Mucosa of stomach (tissue), 1 donor: Measurements from ENCODE around the gene NRARP.

ENCODE experiments used
- H3K27me3 ChIP-seq: one replicate; pipeline ENCODE4 v1.7.0; 2013; ENCODE audit warnings: mild to moderate bottlenecking, low read length; ENCODE audit not compliant: control insufficient read depth, insufficient read depth
- H3K36me3 ChIP-seq: one replicate; pipeline ENCODE4 v1.7.0; 2013; ENCODE audit warnings: low read length; ENCODE audit not compliant: control insufficient read depth, insufficient read depth
- H3K4me1 ChIP-seq: one replicate; pipeline ENCODE4 v1.7.0; 2013; ENCODE audit warnings: mild to moderate bottlenecking, low read length; ENCODE audit not compliant: control insufficient read depth, insufficient read depth
- H3K4me3 ChIP-seq: one replicate; pipeline ENCODE4 v1.7.0; 2013; ENCODE audit warnings: low read length
- H3K9ac ChIP-seq: one replicate; pipeline ENCODE4 v1.7.0; 2013; ENCODE audit warnings: mild to moderate bottlenecking, low read length, moderate library complexity
- H3K9me3 ChIP-seq: one replicate; pipeline ENCODE4 v1.7.0; 2013; ENCODE audit warnings: mild to moderate bottlenecking, low read length, moderate library complexity; ENCODE audit not compliant: control insufficient read depth
- donor health status: Pancreatic carcinoma.

The NRARP gene

DNA sequence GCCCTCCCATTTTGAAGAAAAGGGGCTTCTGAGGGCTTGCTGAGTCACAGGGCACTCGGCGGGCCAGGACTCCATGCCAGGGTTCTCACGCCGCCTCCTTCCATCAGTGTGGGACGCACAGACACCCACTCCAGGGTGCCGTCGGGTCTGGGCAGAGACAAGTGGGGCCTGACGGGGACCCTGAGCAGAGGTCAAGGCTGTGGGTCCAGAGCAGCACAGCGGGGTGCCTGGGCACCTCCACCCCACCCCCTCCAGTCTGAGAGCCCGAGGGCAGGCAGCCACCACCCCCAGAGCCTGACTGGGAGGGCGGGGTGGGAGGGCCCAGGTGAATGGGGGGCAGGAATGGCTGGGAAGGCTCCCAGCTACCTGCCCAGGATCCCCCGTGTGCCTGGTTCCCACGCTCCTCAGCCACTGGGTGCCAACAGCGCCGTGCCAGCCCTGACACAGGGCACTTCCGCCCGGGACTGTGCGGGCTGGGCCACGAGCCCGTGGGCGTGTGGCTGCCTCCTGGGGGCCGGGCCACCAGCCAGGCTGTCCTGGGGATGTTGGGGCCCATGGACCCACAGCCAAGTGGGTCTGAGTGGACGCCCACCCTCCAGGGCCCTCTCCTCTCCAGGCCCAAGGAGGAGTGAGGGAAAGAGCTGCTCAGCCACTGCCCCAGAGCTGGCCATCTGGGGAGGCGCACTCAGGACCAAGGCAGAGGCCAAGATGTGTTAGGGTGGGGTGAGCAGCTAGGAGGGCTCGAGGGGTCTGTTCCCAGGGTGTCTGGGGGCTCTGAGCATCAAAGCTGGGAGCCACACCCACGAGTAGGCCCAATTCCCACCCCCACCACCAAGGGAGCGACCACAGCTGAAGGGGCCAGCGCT is 10.1 kb upstream of the NRARP start:
- Histone ChIP-seq H3K4me3 (no peak overlapping the region), H3K9ac (peak overlapping the region; percentile 58), H3K4me1 (peaks cover 38% of the 10 kb centered on the region), H3K36me3 (no peaks in the 10 kb centered on the region), H3K27me3 (peaks cover 28% of the 10 kb centered on the region), H3K9me3 (no peaks in the 10 kb centered on the region)

DNA sequence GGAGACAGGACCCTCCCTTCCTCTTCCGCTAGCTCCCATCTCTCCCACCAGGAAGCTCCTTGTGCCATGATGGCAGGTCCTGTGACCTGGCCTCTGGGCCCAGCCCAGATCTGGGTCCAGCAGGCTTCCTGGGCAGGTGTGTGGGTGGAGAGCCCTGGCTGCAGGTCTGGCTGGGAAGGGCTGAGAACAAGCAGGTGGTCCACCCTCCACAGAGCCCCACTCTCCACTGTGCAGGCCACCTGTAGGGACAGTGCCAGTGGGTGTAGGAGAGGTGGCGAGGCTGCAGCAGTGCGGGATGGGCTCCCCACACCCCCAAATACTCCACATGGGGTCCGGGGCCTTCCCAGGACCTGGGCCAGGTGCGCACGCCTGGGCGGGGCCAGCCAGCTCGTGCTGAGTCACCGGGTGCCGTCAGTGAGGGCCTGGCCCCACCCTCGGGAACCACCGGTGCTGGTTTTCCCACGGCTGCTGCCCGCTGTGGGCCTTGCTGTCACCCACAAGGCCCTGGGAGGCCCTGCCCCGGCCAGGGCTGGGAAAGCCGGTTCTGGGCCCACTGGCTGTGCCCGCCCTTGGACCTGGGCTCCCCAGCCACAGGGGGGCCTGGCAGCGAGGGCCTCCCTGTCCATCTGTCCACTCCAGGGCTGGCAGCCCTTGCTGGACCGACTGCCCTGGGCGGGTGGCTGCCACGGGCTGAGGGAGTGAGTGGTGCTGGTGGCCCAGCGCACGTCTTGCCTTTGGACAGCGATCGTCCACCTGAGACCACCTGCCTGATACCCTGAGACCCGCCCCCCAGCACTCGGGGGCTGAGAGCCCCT is 9.3 kb upstream of the NRARP start:
- Histone ChIP-seq H3K9ac (peak overlapping the region; percentile 58), H3K4me3 (no peak overlapping the region), H3K27me3 (peaks cover 28% of the 10 kb centered on the region)

DNA sequence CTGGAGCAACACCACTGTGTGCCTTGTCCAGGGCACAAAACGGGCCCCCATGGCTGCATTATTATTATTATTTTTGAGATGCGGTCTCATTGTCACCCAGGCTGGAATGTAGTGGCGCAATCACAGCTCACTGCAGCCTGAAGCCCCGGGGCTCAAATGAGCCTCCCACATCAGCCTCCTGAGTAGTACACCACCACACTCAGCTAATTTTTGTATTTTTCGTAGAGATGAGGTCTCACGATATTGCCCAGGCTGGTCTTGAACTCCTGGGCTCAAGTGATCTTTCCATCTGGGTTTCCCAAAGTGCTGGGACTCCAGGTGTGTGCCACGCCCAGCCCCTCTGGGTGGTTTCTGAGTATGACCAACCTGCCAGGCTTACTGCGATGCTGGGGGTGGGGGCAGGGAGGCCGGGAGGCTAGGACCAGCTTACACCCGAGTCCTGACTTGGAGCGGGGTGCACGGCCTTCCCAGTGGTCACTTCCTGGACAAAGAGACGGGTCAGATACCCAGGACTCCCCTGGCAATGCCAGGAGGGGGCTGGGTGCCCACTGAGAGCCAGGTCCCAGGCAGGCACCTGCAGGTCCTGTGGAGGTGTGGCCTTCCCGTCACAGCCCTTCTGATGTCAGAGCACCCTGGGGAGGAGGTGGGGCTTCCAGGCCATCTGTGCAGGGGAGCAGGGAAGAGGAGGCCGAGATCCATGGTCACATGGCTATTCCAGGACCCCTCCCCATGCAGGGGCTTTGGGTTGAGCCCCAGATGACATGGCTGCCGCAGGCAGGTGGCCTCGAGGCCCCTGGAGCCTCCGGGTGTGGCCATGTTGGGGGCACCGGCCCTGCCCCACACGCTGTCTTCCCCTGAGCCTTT is 8.3 kb upstream of the NRARP start:
- no peaks in the 10 kb centered on the region for H3K36me3 ChIP-seq
- no peak overlapping the region for H3K4me3 ChIP-seq
- H3K27me3 ChIP-seq: peaks cover 31% of the 10 kb centered on the region
- peak overlapping the region; percentile 58 for H3K9ac ChIP-seq
- peaks cover 51% of the 10 kb centered on the region for H3K4me1 ChIP-seq
- H3K9me3 ChIP-seq: no peaks in the 10 kb centered on the region

More for the DNA sequence above, 9.3 kb upstream of the NRARP start:
- Histone ChIP-seq H3K9me3 (no peaks in the 10 kb centered on the region), H3K36me3 (no peaks in the 10 kb centered on the region), H3K4me1 (peaks cover 44% of the 10 kb centered on the region)

DNA sequence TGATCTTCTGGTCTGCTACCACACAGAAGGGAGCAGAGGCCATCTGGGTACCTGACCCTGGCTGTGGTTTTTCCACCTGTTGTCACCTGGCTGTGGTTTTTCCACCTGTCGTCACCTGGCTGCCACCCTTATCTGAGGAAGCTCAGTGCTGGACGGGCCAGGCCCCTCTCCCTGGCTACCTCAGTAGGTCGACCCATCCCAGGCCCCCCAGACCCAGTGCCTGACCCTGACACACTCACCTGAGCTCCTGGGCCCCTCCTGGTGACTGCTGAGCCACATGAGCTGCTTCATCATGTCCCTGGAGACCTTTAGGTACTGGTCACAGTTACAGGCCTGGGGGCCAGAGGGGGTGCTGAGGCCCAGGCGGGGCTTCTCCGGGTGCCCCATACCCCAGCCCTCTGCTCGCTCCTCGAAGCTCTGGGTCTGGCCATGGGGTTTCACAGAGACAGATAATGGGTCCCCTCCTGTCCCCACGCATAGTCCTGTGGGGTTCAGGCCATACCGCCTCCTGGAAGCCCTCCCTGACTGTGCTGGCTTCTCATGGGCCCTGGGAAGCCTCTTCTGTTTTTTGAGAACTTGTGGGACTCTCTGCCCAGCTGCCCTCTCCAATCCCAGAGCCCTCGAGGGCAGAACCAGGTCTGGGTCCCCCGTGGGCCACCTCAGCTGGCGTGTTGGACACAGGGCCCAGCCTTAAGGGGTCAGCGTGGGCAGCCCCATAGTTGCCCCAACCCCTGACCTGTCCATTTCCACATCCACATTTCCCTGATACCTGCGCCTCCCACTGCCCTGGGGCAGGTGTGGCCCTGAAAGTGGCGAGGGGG is 7.5 kb upstream of the NRARP start:
- Histone ChIP-seq H3K9ac (no peak overlapping the region), H3K9me3 (no peaks in the 10 kb centered on the region), H3K27me3 (peaks cover 27% of the 10 kb centered on the region), H3K36me3 (no peaks in the 10 kb centered on the region), H3K4me1 (peaks cover 59% of the 10 kb centered on the region), H3K4me3 (no peak overlapping the region)

DNA sequence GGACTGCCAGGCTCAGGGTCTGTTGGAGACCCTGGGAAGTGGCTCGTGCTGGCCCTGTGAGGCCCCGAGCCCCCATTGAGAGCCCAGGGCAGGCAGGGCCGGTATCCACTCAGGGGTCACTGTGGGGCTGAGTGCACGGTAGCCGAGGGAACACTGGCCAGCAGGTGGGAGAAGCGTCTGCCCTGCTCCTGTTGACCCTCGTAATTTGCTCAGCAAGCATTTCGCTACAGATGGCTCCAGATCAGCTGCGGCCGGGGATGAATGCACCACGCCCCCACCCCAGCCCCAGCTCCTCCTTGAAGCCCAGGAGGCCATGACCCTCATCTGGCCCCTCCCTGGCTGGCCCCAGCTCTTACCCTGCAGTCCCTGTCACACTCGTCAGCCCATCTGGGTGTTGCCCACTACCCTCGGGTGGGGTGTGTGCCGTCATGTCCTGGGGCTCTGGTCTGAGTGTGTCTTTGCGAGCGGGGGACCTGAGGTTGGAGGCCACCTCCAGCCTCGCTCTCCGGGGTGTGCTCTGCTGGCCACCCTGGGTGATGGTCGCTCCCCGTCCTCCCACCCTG is 6.1 kb upstream of the NRARP start:
- Histone ChIP-seq H3K27me3 (peaks cover 33% of the 10 kb centered on the region), H3K9ac (no peak overlapping the region), H3K4me1 (peaks cover 59% of the 10 kb centered on the region), H3K9me3 (no peaks in the 10 kb centered on the region), H3K36me3 (no peaks in the 10 kb centered on the region), H3K4me3 (no peak overlapping the region)

DNA sequence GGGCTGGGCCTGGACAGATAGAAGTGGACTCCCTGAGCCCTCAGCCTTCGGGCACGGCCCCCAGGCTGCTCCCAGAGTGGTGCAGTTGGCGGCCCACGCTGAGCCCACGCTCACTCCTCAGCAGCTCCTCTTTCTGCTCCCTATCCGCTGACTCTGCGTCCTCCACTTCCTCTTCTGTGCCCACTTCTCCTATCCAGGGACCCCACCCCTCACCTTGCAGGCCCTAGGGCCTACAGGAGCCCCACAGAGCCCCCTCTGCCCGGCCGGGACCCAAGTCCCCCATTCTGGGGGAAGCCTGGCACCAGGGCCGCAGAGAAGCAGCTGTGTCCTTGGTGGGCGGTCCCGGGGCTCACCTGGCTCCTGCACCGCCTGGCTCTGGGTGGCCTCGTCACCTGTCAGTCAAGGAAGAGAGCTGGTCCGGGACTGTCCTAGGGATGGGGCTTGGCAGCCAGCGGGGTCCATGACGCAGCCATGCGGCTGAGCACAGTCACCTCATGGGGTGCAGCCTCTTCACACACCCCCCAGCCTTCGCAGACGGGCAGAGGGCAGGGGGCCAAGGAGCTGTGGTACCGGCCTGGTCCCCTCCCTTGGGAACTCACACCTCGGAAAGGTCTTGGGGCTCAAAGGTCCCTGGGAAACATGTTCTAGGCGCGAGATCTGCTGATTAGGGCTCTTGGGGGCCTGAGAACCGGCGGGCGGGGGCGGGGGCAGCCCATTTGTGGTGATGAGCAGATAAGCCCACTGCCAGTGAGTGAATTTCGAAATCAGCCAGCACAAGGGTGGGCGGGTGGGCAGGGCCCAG is 5.4 kb upstream of the NRARP start:
- H3K27me3 ChIP-seq: peaks cover 37% of the 10 kb centered on the region
- peaks cover 62% of the 10 kb centered on the region for H3K4me1 ChIP-seq
- H3K4me3 ChIP-seq: no peak overlapping the region
- H3K9me3 ChIP-seq: no peaks in the 10 kb centered on the region
- no peak overlapping the region for H3K9ac ChIP-seq
- no peaks in the 10 kb centered on the region for H3K36me3 ChIP-seq

DNA sequence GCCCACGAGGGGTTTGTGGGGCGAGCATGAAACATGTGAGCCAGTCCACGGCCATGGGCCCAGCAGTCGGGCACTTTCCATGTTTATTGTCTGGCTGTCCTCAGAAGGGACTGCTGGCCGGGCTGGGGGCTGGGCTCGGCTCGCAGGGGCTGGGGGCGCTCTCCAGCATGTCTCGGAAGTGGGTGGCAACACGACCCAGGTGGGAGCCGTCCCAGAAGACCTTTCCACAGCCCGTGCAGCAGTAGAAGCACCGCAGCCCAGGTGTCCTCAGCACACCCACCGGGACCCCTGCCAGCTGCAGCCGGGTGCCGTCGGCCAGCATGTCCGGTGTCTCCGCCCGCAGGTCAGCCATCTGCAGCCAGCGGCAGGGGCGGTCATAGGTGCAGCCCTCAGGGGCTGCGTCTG is 4.8 kb upstream of the NRARP start:
- Histone ChIP-seq H3K27me3 (peaks cover 37% of the 10 kb centered on the region), H3K9ac (no peak overlapping the region), H3K36me3 (no peaks in the 10 kb centered on the region), H3K9me3 (no peaks in the 10 kb centered on the region), H3K4me1 (peaks cover 57% of the 10 kb centered on the region), H3K4me3 (no peak overlapping the region)

DNA sequence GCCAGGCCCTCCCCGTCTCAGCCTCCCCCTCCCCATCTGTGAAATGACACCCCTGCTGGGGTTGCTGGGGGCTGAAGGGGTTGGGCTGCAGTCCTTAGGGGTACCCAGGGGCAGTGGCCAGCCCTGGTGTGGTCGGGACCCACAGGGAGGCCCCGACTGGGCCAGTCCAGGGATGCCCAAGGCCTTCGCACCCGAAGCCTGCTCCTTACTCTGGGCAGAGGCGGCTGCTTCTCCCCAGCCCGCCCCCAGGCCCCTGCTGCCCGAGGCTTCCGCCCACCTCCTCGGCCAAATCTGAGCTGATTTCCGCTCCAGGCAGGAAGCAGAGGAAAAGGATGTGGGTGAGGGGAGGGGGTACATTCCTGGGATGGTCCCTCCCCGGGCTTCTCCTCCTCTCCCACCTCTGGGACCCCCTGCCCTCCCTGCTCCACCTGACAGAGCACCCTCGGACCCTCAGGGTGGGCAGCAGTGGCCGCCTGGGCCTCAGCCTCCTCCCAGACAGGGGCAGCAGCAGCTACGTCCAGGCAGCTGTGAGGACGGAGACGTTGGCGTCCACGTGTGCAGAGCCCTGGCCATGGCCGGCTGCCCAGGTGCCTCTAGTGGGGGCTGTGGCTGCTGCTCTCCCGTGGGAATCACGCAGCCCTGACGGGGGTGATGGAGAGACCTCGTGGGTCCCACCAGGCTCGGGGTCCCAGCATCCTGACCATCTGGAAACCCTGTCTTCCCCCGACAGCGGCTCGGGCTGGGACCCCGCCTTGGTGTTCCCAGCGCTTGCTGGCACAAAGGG is 4.2 kb upstream of the NRARP start:
- Histone ChIP-seq H3K9ac (peak overlapping the region; percentile 40), H3K4me3 (no peak overlapping the region), H3K9me3 (no peaks in the 10 kb centered on the region), H3K36me3 (no peaks in the 10 kb centered on the region), H3K4me1 (peaks cover 52% of the 10 kb centered on the region), H3K27me3 (peaks cover 37% of the 10 kb centered on the region)

DNA sequence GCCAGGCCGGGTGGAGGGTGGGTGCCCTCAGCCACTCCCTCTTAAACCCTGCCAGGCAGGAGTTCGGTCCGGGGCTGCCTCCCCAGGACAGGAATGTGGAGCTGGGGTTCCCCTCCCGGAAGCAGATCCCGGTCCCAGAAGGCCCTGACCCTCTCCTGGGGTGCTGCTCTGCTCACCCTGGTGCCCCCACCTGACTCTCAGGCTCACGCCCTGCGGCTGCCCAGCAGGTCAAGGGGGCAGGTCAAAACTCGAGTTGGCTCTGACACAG is 3.7 kb upstream of the NRARP start:
- Histone ChIP-seq H3K4me1 (peaks cover 49% of the 10 kb centered on the region), H3K27me3 (peaks cover 37% of the 10 kb centered on the region)

More for the DNA sequence above, 3.7 kb upstream of the NRARP start:
- Histone ChIP-seq H3K9ac (peak overlapping the region; percentile 40), H3K9me3 (no peaks in the 10 kb centered on the region), H3K4me3 (no peak overlapping the region), H3K36me3 (no peaks in the 10 kb centered on the region)
